Purkinje cell (primary cell): Measurements from ENCODE around the gene CXorf58. TPM values are rescaled to one million over a fixed set of nuclear protein-coding genes. Genes with fewer than 3 reads are reported as not detected.

Source experiments
- polyA plus RNA-seq: library from polyadenylated mRNA; unstranded; fragments of >200 nt; fragmentation: Nextera tagmentation; gene quantifications from 2 replicates; pipeline ENCODE4 v1.2.1, GENCODE V29; 2014

Gene CXorf58
- polyA plus RNA-seq, result 0.19 TPM in 1 of 2 replicates, not detected in the other

DNA sequence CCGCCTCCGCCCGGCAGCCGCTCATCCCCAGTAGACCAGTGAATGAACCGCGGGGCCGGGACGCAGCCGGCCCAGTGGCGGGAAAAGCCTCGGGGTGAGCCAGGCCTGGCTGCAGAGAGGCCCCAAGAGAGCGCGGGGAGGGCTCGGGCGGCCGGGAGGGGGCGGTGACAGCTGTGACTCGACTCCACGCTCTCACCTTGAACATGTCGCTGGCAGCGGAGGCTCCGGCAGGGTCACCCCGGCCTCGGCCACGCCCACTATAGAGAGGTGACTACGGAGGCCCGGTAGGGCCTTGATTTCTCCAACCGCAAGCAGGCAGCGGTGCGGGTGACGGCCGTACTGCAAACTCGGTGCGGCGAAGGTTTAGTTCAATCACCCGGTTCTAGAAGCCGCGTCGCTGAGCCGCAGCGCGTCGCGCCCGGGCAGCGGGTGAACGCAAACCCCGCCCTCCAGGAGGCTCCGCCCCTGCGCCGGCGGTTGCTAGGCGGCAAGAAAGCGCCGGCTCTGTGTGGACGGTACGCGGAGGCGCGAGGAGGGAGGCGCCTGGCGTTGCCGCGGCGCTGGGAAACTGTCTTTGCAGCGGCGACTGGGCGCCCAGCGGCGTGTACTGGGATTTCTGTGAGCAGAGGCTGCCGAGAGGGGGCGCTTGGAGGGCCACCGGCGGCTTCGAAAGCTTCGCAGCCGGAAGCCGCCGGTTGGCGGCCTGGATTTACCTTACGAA, at the start of gene CXorf58, which contains the start of gene APOO:
TSS of gene CXorf58 (plus strand) at position 509 of the 721 bp plus-strand sequence. CDS start 2,297 bp downstream, outside the sequence.
TSS of gene APOO (minus strand) at position 441 of the 721 bp plus-strand sequence. CDS start at position 205, 236 bp downstream.

Other genes starting within 250 kb of the CXorf58 start
- 33.3 and 55.4 TPM in 2 replicates for gene PRDX4, start 240.5 kb upstream of the CXorf58 start, polyA plus RNA-seq
- 12.5 and 14.4 TPM in 2 replicates for gene ACOT9, start 164.7 kb upstream of the CXorf58 start, polyA plus RNA-seq
- 115 and 145 TPM in 2 replicates for gene SAT1, start 124.8 kb upstream of the CXorf58 start, polyA plus RNA-seq
- 310 and 312 TPM in 2 replicates for gene APOO, start 68 bp upstream of the CXorf58 start, polyA plus RNA-seq
- gene KLHL15, start 119.2 kb downstream of the CXorf58 start, polyA plus RNA-seq, result 5.0 and 9.4 TPM in 2 replicates
- 36.2 and 46.4 TPM in 2 replicates for gene EIF2S3, start 146.9 kb downstream of the CXorf58 start, polyA plus RNA-seq
- gene ZFX, start 241.7 kb downstream of the CXorf58 start, polyA plus RNA-seq, result 12.7 and 15.0 TPM in 2 replicates